GM18951 (cell line): ENCODE data around the gene ZNF429.
"Not testable (repeated sequence)": the region's sequence is repeated elsewhere in the genome, so short reads cannot be mapped to it uniquely, and the experiment has no call there.

ENCODE experiments used
- POLR2A ChIP-seq: IDR thresholded peaks from 4 replicates; pipeline ENCODE4 v1.6.1; 2011; ENCODE audit warnings: mild to moderate bottlenecking; ENCODE audit not compliant: insufficient read length, insufficient read depth; ENCODE audit errors: extremely low read depth
- in situ Hi-C: fragments of 300-500 bp; cut with MboI; formaldehyde crosslinking; loops from one replicate; pipeline ENCODE4 v1.12.0; 2022; ENCODE audit warnings: low sequenced_read_pairs, mixed read lengths, inconsistent platforms; ENCODE audit not compliant: unreplicated experiment

ZNF429 gene

DNA sequence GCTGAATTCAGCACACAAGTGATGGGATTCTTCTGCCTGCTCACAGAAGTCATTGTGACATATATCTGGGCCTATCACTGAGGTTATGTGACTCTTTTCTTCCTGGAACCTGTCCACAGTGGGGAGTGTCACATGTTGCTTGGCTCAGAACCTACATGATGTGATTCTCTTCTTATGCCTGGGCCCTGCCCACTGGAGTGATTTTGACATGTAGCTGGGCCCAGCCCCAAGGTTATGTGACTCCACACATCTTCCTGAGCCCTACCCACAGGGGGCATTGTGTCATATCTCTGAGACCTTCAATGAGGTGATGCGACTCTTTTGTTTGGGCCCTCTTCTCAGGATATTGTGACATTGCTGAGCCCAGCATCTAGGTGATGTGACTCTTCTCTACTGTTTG lies 17.4 kb upstream of the ZNF429 start:
- in situ Hi-C loops, result no loop called here
- no peak for TF ChIP-seq POLR2A

DNA sequence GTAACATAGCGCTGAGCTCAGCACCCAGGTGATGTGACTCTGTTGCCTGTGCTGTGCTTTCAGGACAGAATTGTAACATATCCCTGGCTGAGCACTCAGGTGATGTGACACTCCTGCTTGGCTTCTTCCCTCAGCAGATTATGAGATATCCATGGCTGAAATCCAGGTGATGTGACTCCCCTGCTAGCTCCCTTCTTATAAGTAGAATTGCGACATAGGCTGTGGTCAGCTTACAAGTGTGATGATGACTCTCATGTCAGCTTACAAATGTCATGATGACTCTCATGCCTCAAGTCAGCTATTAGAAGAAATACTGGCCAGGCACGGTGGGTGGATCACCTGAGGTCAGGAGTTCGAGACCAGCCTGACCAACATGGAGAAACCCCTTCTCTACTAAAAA lies 14.3 kb upstream of the ZNF429 start:
- TF ChIP-seq POLR2A, result no peak
- in situ Hi-C loops, result no loop called here

DNA sequence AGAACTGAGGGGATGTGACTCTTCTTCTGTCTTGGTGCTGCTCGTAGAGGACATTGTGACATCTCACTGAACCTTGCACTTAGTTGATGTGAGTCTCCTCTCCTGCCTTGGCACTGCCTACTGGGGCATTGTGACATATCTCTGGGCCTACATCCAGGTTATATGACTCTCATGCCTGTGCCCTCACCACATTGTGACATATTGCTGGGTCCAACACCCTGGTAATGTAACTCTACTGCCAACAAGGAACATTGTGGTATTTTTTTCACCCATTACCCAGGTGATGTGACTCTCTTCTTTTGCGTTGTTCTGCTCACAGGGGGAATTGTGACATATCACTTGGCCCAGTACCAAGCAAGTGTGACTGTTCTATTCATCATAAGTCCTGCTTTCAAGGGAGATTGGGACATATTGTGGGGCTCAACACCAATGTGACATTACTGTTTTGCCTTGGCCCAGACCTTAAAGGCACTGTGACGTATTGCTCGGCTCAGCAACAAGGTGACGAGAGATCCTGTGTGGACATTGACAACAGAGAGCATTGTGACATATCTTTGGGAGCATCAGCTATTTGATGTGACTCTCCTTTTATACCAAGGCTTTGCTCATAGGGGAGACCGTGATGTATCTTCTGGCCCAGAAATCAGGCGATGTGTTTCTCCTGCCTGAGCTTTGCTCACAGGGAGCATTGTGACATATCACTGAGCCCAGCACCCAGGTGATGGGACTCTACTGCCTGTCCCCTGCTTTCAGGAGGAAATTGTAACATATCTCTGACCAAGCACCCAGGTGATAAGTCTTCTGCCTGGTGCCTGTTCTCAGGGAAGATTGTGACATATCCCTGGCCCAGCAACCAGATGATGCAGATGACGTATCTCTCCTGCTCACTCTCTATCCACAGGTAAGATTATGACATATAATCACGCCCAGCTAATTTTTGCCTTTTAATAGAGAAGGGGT lies 12.2 kb upstream of the ZNF429 start:
- in situ Hi-C loops, result no loop called here
- no peak for TF ChIP-seq POLR2A

DNA sequence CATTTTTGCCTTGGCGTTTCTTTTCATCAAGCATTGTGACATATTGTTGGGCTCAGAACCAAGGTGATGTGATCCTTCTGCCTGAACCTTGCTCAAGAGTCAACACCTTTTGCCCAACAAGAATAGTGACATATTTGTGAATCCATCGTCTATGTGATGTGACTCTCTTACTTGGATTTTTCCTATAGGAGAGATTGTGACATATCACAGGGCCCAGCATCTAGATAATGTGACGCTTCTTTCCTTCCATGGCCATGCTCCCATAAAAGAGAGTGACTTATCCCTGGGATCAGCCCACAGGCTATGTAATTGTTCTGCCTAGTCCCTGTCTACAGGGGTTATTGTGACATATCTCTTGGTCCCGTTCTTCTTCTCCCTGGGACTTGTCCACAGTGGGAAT lies 8.5 kb upstream of the ZNF429 start:
- in situ Hi-C loops, result no loop called here
- no peak for TF ChIP-seq POLR2A

DNA sequence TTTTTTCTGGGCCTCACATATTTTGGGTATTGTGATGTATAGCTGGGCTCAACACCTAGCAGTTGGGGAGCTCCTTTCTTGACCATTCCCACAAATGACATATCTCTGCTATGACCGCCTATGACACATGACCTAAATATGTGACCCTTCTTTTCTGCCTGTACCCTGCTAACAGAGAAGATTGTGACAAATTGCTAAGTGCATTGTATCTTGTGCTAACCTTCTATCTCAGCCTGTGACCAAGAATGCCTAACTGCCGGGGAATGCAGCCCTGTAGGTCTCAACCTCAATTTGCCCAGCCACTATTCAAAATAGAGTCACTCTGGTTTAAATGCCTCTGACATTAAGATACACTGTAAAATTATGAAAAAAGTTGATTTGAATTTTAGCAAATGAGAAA lies 6.8 kb upstream of the ZNF429 start:
- in situ Hi-C loops, result no loop called here
- TF ChIP-seq POLR2A, result no peak

DNA sequence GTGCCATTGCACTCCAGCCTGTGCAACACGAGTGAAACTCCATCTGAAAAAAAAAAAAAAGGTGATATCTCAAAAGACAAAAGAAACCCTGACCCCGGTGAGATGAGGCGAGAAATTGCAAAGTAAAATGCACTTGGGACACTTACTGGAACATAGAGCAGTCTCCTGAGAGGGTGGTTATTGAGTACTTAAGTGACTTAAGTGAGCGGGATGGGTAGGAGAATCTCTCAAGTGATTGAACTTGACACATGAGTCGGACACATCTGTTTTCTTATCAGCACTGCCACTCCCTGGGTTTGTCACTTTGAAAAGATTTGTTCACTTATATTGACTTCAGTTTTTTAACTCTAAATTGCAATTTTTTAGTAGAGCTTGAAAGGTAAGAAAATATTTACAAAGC lies 2.8 kb downstream of the ZNF429 start:
- TF ChIP-seq POLR2A, result no peak
- in situ Hi-C loops, result no loop called here

DNA sequence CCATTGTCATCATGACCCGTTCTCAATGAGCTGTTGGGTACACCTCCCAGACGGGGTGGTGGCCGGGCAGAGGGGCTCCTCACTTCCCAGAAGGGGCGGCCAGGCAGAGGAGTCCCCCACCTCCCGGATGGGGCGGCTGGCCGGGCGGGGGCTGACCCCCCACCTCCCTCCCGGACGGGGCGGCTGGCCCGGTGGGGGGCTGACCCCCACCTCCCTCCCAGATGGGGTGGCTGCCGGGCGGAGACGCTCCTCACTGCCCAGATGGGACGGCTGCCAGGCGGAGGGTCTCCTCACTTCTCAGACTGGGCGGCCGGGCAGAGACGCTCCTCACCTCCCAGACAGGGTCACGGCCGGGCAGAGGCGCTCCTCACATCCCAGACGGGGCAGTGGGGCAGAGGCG lies 5.7 kb downstream of the ZNF429 start:
- in situ Hi-C loops, result not testable (repeated sequence)

DNA sequence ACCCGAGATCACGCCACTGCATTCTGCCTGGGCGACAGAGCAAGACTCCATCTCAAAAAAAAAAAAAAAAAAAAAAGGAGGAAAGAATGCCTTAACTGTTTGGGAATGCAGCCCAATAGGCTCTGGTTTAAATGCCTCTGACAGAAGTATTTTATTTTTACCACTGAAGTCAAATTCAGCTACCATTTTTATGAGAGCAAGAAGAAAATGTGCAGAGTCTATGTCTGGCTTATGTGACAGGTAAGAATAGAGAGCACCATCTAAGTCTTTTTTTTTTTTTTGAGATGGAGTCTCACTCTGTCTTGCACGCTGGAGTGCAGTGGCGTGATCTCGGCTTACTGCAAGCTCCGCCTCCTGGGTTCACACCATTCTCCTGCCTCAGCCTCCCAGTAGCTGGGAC lies 7.2 kb downstream of the ZNF429 start:
- in situ Hi-C loops, result not testable (repeated sequence)

DNA sequence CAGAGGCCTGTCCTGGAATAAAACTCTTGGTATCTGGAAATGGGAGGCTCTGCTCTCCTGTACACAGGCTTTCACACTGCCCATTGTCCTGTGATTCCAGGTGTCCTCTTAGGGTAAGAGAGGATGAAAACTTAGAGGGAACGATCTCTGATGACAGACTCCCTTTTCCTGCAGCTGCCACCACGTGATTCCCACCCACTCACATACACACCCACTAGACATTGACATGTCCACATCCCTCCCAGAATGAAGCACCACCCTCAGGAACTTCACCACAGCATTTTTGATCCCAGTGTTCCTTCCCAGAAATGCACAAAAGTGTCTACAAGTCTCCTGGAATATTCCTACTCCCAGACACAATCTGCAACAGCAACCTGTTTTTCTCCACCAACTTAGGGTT lies 8.2 kb downstream of the ZNF429 start:
- in situ Hi-C loops, result no loop called here
- no peak for TF ChIP-seq POLR2A

DNA sequence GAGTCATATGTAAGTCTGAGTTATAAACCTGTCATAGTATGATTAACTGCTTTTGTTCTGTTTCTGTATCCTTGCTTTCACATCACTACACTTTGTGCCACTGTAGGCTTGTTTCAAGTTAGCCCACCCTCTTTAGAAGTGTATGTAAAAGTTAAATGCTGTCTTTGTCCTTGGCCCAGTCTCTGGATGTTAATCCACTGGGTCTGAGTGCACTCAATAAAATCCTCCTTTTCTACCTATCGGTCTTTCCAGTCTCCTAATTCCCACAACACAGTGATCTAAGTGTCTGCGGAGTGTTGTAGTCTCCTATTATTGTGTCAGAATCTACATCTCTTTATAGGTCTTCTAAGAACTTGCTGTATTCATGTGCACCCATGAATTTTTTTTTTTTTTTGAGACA lies 14.1 kb downstream of the ZNF429 start:
- in situ Hi-C loops, result no loop called here
- TF ChIP-seq POLR2A, result no peak

DNA sequence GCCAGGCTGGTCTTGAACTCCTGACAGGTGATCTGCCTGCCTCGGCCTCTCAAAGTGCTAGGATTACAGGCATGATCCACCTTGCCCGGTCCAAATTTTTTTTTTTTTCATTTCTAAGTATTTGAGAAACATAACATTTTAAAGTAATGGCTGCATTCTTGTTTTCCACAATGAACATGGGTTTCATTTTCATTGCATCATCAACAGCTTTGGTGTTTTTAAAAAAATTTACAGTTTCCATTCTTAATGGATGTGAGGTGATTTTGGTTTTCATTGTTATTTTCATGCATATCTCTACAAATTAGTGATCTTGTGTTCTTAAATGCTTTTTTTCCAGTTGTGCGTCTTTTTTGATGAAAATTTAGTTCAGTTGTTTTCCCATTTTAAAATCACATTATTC lies 27.5 kb downstream of the ZNF429 start:
- TF ChIP-seq POLR2A, result no peak
- in situ Hi-C loops, result no loop called here

DNA sequence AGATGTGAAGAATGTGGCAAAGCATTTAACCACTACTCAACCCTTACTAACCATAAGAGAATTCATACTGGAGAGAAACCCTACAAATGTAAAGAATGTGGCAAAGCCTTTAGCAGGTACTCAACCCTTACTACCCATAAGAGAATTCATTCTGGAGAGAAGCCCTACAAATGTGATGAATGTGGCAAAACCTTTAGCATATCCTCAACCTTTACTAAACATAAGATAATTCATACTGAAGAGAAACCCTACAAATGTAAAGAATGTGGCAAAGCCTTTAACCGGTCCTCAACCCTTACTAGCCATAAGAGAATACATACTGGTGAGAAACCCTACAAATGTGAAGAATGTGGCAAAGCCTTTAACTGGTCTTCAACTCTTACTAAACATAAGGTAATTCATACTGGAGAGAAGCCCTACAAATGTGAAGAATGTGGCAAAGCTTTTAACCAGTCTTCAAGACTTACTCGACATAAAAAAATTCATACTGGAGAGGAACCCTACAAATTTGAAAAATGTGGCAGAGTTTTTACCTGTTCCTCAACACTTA lies 31.4 kb downstream of the ZNF429 start:
- in situ Hi-C loops, result not testable (repeated sequence)

DNA sequence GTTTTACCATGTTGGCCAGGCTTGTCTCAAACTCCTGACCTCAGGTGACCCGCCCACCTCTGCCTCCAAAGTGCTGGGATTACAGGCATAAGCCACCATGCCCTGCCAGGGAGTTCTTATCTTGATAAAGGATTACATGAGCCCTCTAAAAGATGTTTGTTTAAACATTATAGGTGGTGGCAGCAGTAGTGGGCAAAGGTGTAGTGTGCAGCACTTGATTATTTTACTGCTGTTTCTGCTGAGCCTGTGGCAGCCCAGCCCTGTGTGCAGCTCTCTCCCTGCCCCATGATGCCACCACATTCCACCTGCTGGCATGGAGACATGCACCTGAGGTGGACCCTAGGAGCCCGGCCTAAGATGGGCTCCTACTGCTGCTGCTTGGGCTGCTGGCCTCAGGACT lies 54.0 kb downstream of the ZNF429 start:
- in situ Hi-C loops, result no loop called here
- no peak for TF ChIP-seq POLR2A

DNA sequence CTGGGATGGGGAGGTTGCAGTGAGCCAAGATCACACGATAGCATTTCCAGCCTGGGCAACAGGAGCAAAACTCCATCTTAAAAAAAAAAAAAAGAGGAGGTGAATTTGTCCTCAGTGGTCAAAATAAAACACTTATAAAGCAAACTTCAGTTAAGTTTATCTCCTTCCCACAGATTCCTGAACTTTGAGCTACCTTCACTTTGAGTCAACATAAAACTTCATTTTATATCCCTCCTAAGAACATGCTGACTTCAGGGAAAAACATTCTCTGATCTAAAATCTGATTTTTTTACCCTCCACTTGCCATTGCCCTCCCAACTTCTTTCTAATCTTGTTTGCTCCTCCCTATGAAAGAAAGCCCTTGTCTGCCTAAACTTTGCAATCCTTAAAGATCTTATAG lies 59.0 kb downstream of the ZNF429 start:
- TF ChIP-seq POLR2A, result no peak
- in situ Hi-C loops, result no loop called here
